ENCODE measurements around the gene SCAPER.
"Not testable (repeated sequence)": the region's sequence is repeated elsewhere in the genome, so short reads cannot be mapped to it uniquely, and the experiment has no call there.

Gene SCAPER

DNA sequence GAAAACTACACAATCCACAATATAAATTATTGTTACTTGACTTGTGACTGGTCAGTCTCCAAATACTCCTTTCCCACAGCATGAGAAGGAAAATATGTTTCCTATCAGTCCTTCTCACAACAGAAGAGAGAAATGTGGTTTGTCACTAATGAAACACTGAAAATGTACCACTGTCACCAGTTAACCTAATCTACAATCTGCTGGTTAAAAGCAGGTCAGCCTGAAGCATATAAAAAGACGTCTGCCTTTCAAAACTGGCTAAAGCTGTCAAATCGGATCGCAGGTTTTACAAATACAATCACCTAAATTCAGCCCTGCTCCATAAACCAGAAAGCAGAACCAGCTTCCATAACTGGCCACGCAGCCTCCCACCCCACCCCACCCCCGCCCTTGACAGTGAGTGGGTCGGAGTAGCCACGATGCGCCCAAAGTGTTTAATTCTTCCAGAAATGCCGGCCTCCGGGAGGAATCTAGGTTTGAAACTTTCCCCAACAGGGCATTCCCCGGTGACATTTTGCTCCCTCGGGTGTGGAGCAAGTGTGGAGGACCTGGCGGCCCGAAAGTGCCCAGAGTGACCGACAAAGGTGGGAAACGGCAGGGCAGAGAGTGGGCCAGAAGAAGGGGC lies 594.6 kb downstream of the SCAPER start:
- DNase-seq (ENCODE audit: insufficient read length, low spot score) = peak; percentile 20
- FAIRE-seq = no peak

- no peak for DNase-seq (ENCODE audit: insufficient read length, low spot score)
- FAIRE-seq = no peak
These were observed 595.4 kb downstream of the SCAPER start for GRCh38 chr15:76309601-76310330.

GRCh38 chr15:76303909-76304308 lies 601.2 kb downstream of the SCAPER start:
- FAIRE-seq (no peak), DNase-seq (ENCODE audit: insufficient read length, low spot score) (no peak)

GRCh38 chr15:76299786-76300185 lies 605.4 kb downstream of the SCAPER start:
- no peak for DNase-seq (ENCODE audit: insufficient read length, low spot score)
- FAIRE-seq = no peak

- DNase-seq (ENCODE audit: insufficient read length, low spot score) (no peak), FAIRE-seq (no peak)
These were observed 606.2 kb downstream of the SCAPER start for GRCh38 chr15:76298986-76299385.

DNA sequence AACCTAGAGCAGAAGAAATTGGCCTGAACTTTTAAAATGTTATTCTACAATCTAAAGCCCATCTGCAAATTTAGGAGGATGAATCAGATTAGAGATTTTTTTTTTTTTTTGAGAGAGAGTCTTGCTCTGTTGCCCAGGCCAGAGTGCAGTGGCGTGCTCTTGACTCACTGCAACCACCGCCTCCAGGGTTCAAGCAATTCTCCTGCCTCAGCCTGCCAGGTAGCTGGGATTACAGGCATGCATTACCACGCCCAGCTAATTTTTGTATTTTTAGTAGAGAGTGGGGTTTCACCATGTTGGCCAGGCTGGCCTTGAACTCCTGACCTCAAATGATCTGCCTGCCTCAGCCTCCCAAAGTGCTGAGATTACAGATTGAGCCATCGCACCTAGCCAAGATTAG lies 607.2 kb downstream of the SCAPER start:
- FAIRE-seq = not testable (repeated sequence)

More for the DNA sequence above, 607.2 kb downstream of the SCAPER start:
- DNase-seq (ENCODE audit: insufficient read length, low spot score) = not testable (repeated sequence)

Measured in HTR-8/SVneo (cell line).